ENCODE results near the gene COA1. TPM values are rescaled to one million over a fixed set of nuclear protein-coding genes. Genes with fewer than 3 reads are reported as not detected.

Gene COA1
- total and polyA plus RNA-seq, 2 donors (not counting 3 experiments of a cell fraction or from before 2014, with no cell fraction given) = 38.1 to 55.1 TPM

DNA sequence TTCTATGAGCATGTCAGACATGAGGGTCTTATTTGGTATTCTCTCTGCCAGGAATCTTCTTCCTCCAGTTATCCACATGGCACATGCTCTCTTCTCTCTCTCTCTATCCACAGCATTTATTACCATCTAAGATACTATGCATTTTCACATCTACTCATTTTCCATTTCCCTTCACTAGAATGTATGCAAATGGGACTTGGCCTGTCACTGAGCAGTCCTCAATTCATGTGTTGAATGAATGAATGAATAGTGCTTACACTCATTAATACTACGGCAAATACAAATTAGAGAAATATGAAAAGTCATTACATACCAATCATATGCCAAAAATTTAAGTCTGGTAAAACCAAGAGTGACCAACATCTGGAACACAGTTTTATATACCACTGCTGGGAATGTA lies 34.0 kb downstream of the COA1 start:
- H3K27me3 ChIP-seq (ENCODE audit: control insufficient read depth in 2 of 2, insufficient read depth in 2 of 2, low read length in 2 of 2) = no peaks in the 10 kb centered on the region
- no peaks in the 10 kb centered on the region for H4K20me1 ChIP-seq (replicated peaks; ENCODE audit: control insufficient read depth, extremely low read depth, insufficient read depth, low read length)
- H3K79me2 ChIP-seq (ENCODE audit: control insufficient read depth, insufficient read depth, low read length) = peaks cover 71% of the 10 kb centered on the region
- CTCF ChIA-PET = interaction anchor here (1.8 kb wide), 1 partner anchor 44 kb away, joined by 4 read pairs; no protein-coding TSS in a partner anchor
- no peak overlapping the region for H2AFZ ChIP-seq (ENCODE audit: low read depth, low read length)
- DNase-seq (ENCODE audit: low read depth, low spot score) (no peak), FAIRE-seq (no peak)
- POLR2A ChIA-PET = no interaction called here
- H3K9me3 ChIP-seq (replicated peaks; ENCODE audit: control insufficient read depth, insufficient read depth, low read length) = no peaks in the 10 kb centered on the region
- H3K4me2 ChIP-seq (ENCODE audit: insufficient read depth, low read length) = no peak overlapping the region
- TF ChIP-seq POLR2A (IDR thresholded peaks at IDR 0.05; ENCODE audit: low read depth, low read length) (no peak), GATA2 (IDR thresholded peaks at IDR 0.05; ENCODE audit: insufficient read depth, insufficient read length, low read depth, low read length) (no peak), MYC (IDR thresholded peaks at IDR 0.05; ENCODE audit: low read depth, low read length) (no peak), FOS (IDR thresholded peaks at IDR 0.05; ENCODE audit: borderline replicate concordance, insufficient read depth, low read length) (no peak), POLR2AphosphoS5 (IDR thresholded peaks at IDR 0.05; ENCODE audit: insufficient read depth, low read depth, low read length) (no peak), JUN (IDR thresholded peaks at IDR 0.05; ENCODE audit: borderline replicate concordance, insufficient read depth, insufficient read length, low read depth) (no peak), EZH2 (IDR thresholded peaks at IDR 0.05; ENCODE audit: borderline replicate concordance, low read depth, low read length, severe bottlenecking) (no peak)
- TF ChIP-seq, protein P1, sequence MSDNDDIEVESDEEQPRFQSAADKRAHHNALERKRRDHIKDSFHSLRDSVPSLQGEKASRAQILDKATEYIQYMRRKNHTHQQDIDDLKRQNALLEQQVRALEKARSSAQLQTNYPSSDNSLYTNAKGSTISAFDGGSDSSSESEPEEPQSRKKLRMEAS (IDR thresholded peaks at IDR 0.05; ENCODE audit: insufficient read depth, insufficient read length) = no peak
- TF ChIP-seq, protein P2, sequence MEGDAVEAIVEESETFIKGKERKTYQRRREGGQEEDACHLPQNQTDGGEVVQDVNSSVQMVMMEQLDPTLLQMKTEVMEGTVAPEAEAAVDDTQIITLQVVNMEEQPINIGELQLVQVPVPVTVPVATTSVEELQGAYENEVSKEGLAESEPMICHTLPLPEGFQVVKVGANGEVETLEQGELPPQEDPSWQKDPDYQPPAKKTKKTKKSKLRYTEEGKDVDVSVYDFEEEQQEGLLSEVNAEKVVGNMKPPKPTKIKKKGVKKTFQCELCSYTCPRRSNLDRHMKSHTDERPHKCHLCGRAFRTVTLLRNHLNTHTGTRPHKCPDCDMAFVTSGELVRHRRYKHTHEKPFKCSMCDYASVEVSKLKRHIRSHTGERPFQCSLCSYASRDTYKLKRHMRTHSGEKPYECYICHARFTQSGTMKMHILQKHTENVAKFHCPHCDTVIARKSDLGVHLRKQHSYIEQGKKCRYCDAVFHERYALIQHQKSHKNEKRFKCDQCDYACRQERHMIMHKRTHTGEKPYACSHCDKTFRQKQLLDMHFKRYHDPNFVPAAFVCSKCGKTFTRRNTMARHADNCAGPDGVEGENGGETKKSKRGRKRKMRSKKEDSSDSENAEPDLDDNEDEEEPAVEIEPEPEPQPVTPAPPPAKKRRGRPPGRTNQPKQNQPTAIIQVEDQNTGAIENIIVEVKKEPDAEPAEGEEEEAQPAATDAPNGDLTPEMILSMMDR (IDR thresholded peaks at IDR 0.05; ENCODE audit: extremely low read depth in 1 of 2, insufficient read depth in 1 of 2, low read depth in 1 of 2, low read length in 2 of 2) = no peak
- no TSS peak for BruUV-seq (replicated peaks)
- H3K36me3 ChIP-seq (ENCODE audit: control insufficient read depth in 2 of 2, extremely low read depth in 1 of 2, insufficient read depth in 2 of 2, low read length in 2 of 2) = no peaks in the 10 kb centered on the region
- H3K9me1 ChIP-seq (replicated peaks; ENCODE audit: control insufficient read depth, extremely low read depth, insufficient read depth, low read length) = no peaks in the 10 kb centered on the region
- intact Hi-C loops (cut with micrococcal nuclease) (no loop called here), dilution Hi-C loops (cut with MboI; ENCODE audit: extremely low pct_ligation_motif_present, low sequenced_read_pairs) (no loop called here)
- peak overlapping the region; percentile 59 for H3K27ac ChIP-seq (ENCODE audit: insufficient read depth, low read depth, low read length)
- peaks cover 22% of the 10 kb centered on the region for H3K4me1 ChIP-seq (ENCODE audit: control insufficient read depth, extremely low read depth, insufficient read depth, low read length)
- no peak overlapping the region for H3K9ac ChIP-seq (replicated peaks; ENCODE audit: extremely low read depth, insufficient read depth, low read length)
- no peak overlapping the region for H3K4me3 ChIP-seq (replicated peaks in 1 of 3; ENCODE audit: insufficient read depth in 1 of 3, low read depth in 1 of 3, low read length in 3 of 3)
